NK-92 treated with Interleukin-12 subunit alpha and Interleukin-12 subunit beta, amount 100 ng/mL, for 24 hours (cell line): ENCODE data around the gene ACADS.
"Not testable (repeated sequence)": the region's sequence is repeated elsewhere in the genome, so short reads cannot be mapped to it uniquely, and the experiment has no call there.

Experiments
- DNase-seq: peaks from one replicate; lab custom pipeline; 2025; lab: John Stamatoyannopoulos, UW

Gene ACADS

DNA sequence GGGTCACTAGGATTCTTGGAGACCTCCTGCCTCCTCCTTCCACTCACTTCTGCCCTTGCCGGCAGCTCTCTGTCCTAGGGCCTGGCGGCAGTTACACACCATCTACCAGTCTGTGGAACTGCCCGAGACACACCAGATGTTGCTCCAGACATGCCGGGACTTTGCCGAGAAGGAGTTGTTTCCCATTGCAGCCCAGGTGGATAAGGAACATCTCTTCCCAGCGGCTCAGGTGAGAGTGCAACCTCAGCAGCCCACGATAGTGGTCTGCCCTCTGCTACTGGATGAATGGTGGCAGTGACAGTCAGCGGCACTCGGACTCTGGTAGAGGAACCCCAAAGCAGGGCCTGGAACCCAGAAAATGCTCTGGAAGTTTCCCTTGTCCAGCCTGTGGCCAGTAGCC, 1.3 kb downstream of the ACADS start:
- DNase-seq, result no peak

DNA sequence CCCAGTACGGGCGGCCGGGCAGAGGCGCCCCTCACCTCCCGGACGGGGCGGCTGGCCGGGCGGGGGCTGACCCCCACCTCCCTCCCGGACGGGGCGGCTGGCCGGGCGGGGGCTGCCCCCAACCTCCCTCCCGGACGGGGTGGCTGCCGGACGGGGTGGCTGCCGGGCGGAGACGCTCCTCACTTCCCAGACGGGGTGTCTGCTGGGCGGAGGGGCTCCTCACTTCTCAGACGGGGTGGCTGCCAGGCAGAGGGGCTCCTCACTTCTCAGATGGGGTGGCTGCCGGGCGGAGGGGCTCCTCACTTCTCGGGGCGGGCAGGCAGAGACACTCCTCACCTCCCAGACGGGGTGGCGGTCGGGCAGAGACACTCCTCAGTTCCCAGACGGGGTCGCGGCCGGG, 6.6 kb downstream of the ACADS start:
- not testable (repeated sequence) for DNase-seq

DNA sequence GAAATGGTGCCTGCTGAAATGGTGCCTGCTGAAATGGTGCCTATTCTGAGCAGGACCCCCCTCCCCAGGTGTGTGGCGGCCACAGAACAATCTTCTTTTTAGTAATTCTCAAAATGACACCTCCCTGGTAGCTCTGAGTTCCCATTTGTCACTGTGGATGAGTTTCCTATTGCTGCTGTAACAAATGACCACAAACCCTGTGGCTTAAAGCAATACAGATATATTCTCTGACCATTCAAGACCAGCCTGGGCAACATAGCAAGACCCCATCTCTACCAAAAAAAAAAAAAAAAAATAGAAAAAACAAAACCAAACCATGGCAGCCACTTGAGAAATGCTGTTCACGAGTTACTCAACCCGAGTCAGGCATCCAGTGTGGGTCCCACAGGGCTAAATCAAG, 7.9 kb downstream of the ACADS start:
- no peak for DNase-seq

DNA sequence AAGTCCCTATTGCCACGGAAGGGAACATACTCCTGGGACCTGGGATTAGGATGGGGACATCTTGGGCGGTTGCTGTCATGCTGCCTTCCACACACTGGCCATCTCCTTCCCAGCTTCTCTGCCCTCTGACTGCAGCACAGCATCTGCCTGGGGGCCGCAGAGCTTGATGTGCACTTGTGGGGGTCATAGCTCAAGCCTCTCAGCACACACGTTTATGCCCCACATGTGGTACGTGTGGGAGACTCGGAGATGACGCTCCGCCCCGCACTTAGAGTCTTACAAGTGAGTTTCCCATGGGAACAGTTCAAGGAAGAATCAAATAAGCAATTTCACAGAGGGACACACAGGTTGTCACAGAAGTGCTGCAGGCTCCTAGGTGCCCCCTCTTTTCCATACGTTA, 8.6 kb downstream of the ACADS start:
- no peak for DNase-seq

DNA sequence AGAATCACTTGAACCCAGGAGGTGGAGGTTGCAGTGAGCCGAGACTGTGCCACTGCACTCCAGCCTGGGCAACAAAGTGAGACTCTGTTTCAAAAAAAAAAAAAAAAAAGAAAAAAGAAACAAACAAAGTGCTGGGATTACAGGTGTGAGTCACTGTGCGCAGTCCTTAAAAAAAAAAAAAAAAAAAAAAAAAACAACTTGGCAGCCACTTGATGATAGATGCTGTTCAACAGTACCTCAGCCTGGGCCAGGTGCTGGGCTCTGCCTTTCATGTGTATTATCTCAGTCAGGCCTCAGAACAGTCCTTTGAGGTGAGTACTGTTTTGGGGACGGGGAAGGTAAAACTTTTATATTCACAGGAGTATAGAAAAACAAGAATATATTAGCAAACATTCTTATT, 9.6 kb downstream of the ACADS start:
- DNase-seq, result no peak

DNA sequence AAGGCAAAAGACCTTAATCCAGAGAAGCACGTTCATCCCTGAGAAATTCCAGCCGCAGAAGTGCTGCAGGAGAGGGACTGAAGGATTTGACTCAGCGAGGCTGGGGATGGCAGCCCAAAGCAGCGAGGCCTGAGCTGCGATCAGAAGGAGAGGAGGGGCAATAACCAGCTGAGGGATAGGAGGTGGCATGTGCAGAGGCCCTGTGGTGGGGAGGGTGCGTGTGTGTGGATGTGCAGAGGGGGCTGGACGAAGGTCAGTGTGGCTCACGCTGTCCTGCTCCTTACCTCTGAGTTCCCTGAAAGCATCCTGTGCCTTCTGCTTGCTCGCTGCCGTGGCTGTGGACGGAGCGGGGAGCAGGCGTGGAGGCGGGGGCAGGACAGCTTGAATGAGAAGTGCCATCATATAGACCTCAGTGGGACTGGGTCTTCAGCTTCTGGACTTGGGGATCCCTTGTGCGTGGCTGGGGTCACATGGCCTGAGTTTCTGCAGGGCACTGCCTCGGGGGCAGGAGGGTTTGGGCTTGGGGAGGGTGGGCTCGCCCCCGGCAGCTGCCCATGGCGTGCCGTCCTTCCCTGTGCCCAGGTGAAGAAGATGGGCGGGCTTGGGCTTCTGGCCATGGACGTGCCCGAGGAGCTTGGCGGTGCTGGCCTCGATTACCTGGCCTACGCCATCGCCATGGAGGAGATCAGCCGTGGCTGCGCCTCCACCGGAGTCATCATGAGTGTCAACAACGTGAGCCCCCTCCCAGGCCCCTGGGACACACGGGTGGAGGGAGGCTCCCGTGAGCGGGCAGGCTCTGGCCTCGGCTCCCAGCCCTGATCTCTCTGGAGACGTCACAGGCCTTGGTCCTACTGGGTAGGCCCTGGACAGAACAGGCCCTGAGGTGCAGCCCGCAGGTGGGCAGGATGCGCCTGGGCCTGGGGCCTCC, 11.0 kb downstream of the ACADS start:
- no peak for DNase-seq

DNA sequence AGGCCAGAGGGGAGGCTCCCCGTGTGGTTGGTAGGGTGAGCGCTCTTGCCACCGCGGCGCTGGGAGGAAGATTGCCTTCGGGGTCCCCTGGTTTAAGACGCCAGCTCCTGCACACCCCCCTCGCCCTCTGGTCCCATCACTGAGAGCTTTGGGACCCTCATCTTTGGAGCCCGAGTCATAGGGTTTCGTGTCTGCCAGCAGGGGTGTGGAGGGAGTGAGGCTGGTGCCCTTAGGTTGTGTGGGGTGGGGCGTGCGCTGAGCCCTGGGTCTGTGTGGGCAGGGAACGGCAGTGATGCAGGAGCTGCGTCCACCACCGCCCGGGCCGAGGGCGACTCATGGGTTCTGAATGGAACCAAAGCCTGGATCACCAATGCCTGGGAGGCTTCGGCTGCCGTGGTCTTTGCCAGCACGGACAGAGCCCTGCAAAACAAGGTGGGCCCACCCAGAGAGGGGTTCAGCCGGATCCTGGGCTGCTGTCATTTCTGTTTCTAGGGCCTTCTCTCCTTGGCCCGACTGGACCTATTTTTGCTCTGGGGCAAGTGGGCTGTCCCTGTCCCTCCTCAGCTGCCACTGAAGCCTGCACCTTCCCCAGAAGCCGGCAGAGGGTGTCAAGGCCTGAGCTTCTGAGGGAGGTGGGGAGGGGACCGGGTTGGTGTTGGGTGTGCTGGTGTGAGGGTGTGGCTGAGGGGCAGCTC, 12.1 kb downstream of the ACADS start:
- no peak for DNase-seq

DNA sequence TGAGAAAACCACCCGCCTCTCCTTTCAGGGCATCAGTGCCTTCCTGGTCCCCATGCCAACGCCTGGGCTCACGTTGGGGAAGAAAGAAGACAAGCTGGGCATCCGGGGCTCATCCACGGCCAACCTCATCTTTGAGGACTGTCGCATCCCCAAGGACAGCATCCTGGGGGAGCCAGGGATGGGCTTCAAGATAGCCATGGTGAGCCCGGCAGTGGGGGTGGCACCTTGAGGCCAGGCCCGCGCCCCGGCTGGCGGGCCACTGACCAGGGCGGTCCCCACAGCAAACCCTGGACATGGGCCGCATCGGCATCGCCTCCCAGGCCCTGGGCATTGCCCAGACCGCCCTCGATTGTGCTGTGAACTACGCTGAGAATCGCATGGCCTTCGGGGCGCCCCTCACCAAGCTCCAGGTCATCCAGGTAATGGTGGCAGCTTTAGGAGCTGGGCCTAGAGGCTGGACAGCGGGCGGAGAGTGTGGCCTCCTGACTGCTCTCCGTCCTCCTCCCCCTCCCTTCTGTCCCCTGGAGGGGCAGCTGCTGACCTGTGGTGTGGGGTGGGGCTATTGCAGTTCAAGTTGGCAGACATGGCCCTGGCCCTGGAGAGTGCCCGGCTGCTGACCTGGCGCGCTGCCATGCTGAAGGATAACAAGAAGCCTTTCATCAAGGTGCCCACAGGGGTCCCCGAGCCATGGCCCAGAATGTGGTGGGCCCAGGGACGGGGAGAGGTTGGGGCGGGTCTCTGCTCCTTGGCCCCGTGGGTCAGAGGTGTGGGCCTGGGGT, 12.8 kb downstream of the ACADS start:
- no peak for DNase-seq

DNA sequence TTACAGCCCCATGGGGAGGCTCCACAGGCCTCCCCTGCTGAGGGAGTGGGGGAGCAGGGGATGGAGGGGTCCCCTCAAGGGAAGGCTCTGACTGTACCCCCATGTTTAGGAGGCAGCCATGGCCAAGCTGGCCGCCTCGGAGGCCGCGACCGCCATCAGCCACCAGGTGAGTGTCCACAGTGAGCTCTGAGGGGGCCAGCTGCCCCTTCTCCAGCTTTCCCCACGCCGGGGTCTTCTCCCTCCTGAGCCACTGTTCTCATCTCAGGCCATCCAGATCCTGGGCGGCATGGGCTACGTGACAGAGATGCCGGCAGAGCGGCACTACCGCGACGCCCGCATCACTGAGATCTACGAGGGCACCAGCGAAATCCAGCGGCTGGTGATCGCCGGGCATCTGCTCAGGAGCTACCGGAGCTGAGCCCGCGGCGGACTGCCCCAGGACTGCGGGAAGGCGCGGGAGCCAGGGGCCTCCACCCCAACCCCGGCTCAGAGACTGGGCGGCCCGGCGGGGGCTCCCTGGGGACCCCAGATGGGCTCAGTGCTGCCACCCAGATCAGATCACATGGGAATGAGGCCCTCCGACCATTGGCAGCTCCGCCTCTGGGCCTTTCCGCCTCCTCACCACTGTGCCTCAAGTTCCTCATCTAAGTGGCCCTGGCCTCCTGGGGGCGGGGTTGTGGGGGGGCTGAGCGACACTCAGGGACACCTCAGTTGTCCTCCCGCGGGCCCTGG, 13.6 kb downstream of the ACADS start:
- no peak for DNase-seq

DNA sequence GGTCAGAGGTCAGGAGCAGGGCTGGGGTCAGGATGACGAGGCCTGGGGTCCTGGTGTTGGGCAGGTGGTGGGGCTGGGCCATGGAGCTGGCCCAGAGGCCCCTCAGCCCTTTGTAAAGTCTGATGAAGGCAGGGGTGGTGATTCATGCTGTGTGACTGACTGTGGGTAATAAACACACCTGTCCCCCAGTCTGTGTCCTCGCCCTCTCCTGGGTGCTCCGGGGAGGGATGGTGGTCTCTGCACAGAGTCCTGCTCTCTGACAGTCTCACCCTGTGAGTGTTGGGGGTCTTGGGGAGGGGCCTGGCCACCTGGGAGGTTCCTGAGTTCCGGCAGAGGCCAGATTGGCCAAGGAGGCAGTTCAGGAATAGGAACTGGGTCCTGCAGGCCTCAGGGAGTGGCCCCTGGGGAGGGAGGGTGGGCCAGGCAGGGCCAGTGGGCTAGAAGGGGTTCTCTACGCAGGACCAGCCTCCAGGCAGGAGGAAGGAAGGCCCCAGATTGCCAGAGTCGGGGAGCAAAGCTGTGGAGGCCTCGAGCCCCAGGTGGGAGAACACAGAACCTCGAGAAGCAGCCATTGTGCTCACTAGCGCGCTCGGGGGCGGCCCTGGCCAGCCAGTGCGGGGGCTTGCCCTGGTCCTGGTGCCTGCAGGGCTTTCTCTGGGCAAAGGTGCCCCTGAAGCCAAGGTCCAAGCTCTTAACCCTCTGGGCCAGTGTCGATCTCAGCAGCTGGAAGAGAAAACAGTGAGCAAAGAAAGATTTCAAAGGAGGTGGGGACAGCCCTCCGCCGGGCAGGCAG, 14.4 kb downstream of the ACADS start:
- no peak for DNase-seq

DNA sequence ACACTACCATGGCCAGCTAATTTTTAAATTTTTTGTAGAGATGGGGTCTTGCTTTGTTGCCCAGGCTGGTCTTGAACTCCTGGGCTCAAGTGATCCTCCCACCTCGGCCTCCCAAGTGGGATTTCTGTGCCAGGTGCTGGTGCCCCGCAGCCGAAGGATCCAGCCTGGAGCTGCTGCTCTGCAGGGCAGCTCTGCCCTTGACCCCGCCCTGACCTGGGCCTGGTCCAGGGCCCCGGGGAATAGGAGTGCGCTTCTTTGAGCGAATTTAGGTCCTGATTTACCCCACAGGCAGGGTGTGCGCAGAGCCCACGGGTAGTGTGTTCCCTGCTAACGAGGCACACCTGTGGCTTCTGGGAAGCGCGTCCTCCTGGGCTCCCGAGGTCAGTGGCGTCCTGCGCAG, 15.2 kb downstream of the ACADS start:
- DNase-seq, result no peak

DNA sequence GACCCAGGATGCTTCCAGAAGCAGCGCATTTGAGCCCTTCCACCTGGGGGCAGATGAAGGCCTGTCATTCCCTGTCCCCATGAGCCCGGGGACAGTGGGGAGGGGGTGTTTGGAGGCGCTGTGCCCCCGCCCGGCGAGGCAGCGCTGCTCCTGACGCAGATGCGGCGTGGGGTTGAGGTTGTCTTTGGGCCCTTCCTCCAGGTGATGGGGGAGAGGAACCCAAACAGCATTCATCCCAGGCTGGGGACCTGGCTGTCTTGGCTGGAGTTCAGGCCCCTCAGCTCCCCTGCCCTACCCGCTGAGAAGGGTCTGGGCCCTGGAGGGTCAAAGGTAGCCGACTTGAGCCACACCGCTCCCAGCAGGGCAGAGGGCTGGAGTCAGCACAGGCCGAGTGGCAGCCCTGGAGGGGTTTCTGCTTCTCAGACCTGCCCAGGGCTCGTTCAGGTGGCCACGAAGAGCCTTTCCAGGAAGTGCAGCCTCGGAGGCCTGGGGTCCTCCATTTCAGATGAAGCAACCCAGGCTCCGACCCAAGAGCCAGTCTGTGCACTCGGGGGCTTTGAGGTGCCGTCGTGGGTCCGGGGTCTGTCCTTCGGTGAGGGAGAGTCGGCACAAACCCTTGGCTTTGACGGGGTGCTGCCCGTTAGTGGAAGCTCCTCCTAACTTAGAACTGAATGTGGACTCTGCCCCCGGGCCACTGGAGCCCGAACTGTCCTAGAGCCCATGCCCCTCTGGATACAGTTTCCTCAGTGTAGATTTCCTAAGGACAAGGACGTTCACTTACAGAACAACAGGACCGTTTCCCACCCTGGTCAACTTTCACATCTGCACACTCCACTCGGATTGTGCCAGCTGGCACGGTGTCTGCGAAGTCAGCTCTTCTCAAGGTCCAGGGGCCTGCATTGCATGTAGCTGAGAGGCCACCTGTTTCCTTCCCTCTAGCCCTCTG, 16.1 kb downstream of the ACADS start:
- no peak for DNase-seq

DNA sequence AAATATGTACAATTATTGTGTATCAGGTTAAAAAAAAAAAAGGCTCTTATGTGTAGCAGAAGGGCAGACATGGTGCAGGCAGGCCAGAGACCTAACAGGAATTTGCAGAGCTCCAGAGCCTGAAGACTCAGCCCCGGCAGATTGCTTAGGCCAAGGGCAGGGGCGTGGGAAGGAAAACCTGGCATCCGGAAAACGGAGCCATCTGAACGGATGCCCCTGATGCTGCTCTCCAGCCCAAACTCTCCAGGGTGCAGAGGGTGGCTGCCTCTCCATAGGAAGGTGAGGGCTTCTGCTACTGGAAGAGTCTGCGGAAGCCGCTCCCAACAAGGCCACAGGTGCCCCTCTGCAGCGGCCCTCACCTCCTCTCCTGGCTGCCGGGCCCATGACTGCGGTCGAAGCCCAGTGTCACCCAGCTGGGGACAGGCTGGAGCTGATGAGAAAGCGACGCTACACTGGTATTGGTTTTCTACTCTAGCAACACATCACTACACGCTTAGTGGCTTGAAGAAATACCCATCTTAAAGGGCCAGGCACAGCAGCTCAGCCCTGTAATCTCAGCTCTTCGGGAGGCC, 19.4 kb downstream of the ACADS start:
- no peak for DNase-seq

DNA sequence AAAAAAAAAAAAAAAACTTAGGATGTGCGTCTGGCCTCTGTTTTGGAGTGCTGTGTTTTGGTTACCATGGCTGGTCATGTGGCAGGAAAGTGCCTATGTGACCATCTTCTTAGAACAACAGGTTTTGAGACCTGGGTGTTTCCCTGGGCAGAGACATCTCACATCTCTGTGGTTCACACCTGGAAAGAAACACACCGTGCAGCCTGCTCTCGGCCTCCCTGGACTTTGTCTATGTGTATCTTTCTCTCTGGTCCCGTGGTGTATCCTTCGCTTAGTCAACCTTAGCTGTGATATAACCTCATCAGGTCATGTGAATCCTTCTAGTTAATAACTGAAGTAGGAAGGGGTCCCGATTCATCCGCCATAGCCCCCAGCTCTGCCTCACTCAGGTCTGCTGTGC, 22.6 kb downstream of the ACADS start:
- no peak for DNase-seq

DNA sequence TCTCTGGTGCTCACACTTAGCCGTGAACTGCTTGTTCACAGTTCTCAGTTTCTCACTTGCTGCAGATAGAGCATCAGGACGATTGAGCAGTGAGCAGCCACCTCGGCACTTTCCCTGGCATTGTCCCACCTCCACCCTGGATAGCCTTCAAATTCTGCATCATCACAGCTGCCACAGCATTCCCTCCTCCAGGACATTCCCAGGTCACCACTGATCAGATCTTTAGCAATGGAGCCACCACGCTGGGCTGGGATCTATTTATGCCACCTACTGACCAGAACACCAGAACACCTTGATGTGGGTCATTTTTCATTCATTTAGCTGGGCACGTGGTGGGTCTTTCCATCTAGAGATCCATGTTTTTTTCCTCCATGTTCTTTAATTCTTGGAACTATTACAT, 23.6 kb downstream of the ACADS start:
- no peak for DNase-seq

DNA sequence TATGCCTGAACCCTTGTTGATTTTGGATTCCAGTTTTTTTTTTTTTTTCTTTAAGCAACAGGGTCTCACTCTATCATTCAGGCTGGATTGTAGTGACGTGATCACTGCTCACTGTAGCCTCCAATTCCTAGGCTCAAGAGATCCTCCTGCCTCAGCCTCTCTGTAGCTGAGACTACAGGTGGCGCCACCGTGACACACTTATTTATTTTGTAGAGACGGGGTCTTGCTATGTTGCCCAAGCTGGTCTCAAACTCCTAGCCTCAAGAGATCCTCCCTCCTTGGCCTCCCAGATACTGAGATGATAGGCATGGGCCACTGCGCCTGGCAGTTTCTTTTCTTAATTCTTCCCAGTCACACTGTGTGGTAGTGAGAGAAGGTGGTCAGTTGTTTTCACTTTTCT, 25.2 kb downstream of the ACADS start:
- no peak for DNase-seq

DNA sequence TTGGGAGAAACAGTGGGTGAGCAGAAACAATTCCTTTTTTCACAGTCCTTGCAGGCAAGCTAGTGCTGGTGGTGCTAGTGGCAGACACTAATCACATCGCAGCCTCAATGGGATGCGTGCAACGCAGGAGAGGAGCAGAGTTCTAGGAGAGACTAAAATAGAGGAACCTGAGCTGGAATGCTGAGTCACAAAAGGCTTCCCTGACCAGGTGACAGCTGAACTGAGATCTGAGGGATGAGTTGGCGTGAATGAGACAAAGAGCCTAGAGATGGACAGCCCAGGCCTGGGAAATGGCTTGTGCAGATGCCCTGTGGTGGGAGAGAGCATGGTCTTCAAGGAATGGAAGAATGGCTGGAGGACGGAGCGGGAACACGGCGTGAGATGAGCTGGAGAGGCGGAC, 25.8 kb downstream of the ACADS start:
- DNase-seq, result no peak

DNA sequence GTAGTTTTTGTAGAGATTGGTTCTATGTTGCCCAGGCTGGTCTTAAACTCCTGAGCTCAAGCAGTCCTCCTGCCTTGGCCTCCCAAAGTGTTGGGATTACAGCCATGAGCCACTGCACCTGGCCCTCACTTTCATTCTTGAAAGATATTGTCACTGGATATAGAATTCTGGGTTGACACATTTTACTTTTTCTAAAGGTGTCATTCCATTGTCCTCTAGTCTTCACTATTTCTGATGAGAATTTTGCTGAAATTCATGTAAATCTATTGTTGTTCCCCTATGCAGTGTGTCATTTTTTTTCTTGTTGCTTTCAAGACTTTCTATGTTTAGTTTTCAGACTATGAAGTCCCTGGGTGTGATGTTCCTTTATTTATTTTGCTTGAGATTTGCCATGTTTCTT, 29.2 kb downstream of the ACADS start:
- DNase-seq, result no peak

DNA sequence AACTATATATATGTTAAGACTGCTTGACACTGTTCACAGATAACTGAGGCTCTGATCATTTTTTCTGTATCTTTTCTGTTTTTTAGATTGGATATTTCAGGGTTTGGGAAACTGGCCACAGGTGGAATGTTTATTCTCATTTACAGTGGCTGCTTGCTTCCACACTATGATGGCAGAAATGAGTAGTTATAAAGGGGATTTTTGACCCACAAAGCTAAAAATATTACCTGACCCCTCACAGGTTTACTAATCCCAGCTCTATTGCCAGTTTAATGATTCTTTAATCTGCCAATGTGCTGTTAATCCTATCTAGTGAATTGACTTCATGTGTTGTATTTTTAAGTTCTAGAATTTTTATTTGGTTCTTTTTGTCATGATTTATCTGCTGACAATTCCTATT, 29.6 kb downstream of the ACADS start:
- no peak for DNase-seq
